NCI-H2029 (cell line): ENCODE measurements around the gene WEE2.

Source experiments
- DNase-seq: peaks from one replicate; lab custom pipeline; 2025; lab: John Stamatoyannopoulos, UW

Gene WEE2

DNA sequence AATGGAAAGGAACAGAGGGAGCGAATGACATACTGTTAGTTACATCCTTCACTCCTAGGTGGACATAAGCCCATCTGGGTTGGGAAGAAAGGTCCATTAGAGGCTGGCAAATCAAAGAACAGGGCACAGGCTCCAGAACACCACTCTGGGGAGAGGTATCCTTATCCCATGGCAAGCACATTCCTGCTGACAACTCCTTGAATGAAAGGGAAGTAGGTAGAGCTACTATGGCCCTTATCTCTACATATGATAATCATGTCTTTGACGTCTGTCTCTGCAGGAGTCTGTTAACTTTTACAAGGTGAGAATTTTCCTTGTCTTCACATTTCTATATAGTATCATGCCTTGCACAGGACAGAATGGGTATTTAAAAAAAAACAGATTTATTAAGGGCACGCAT, 16.6 kb upstream of the WEE2 start:
- no peak for DNase-seq

DNA sequence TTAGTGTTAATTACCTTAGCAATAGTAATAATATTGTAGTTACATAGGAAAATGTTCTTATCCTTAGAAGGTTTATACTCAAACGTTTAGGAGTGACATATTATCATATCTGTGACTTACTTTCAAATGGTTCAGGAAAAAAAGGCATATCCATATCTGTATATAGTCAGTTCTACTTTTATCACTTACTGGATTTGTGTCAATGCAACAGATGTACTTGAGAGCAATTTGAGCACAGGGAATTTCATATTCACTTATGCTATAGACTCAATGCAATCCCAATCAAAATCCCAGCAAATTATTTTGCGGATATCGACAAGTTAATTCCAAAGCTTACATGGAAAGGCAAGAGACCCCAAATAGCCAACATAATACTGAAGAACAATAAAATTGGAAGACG, 16.2 kb upstream of the WEE2 start:
- DNase-seq = no peak

DNA sequence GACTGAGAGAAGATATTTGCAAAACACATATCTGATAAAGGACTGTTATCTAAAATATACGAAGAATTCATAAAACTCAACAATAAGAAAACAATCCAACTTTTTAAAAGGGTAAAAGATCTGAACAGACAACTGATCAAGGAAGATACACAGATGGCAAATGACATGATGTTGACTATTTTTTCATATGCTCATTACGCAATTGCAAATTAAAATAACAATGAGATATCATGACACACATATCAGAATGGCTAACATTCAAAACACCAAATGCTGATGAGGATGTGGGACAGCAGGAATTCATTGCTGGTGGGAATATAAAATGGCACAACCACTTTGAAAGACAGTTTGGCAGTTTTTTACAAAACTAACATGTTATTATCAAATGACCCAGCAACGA, 15.1 kb upstream of the WEE2 start:
- DNase-seq = no peak

DNA sequence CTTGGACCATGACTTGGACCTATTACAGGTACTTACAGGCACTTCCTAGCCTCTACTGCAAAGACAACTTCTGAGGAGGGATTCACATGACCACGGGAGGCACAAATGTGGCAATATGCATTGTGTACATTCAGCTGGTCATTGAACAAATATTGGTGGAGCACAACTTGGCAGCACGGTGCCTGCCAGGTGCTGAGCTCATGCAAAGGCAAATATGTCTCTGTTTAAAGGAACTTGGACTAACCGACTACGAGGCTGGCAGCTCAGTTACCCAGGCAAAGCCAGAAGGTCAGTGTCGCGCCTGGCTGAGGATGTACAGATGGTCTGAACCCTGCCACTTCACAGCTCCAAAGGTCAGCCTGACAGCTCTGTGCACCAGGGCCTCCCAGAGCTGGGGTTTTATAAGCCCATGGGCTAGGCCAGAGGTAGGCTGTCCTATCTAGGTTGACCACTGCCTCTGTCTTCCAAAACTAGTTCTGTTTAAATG, 12.3 kb upstream of the WEE2 start:
- peak; percentile 79 for DNase-seq

DNA sequence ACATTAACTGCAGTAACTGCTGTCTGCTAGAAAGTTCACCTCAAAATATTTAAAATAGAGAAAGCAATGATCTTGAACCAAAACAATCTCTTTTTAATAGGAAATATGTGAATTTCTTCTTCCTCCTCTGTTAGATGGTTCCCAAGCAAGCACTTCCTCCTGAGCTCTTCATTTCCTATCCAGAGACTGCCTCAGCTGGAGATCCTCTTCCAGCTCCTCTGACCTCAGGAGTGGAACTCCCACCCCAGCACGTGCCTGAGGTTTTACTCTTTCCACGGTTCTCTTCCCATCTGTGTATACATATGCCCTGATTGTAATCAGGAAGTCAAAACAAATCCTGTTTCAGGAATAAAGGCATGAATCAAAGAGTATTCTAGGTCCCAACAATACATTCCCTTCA, 11.8 kb upstream of the WEE2 start:
- DNase-seq = no peak

DNA sequence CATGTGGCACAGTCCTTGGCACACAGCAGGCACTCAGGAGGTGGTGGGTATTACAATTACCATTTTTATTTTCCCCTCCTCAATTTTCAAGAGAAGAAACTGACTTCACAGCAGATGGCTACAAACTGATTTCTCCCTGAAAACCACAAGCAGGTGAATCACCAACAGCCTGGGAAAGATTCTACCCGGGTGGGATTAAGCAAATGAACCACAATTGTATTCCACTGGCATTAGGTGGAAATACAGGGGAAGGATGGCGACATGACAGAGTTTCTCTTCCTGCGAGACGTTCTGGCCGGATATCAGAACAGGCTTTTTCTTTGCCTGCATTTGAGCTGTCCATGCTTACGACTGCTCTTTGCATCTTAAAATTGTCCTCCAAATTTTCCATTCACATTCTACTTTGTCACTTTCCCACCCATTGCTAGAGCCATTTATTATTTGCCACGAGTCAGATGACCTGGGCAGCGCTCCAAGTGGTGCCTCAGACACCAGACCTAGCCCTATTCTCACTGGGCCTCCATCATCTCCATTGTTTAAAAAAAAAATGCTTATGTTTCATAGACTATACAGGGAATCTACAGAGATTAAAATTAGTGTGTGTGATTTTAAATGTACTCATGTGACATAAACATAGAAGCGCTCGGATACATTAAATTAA, 10.8 kb upstream of the WEE2 start:
- DNase-seq = no peak

DNA sequence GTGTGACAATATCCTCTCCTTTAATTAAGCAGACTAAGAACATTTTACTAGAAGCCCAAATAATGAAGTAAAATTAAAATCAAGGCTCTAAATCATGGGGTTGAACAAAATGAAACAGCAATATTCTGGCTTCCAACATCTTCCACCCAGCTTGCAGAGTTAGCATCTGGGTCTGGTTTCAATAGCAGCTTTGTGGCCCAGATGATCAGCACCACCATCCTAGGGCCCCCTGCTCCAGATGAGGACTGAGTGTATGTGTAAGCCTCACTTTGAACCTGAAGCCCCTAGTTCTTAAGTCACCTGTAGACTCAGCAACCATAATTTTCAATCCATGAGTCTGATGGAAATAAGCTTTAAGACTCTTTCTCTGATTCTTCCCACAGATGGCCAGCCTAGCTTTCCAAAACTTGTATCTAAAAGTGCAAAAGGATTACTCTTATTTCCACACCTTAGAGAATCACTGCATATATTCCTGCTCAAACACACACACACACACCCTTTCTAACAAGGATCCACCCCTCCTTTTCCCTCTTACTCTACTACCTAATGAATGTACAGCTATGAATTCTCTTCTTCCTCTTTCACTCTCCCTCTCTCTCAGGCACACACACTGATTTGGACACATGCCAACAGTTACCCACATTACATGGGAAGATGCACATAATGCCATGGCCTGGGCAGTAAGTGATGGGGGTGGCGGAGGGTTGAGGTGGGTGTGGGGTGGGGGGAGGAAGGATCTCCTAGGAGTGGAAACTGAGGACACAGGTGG, 9.7 kb upstream of the WEE2 start:
- DNase-seq = peak; percentile 40

DNA sequence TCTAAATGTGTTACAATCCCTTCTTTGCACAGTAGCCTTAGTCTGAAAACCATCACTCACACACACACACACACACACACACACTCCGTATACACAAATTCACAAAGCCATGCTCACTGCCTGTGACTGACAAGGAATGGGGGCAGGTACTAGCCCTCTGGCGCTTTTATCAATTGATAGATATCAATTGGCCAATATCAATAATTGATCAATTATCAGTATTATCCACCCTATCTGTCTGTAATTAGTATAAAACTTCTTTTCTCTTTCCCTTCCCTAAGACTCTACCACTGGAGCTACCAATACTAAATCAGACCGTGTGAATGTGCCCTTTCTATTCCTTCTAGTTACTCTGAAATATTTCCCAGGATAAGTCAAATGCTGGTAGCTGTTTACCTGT, 8.3 kb upstream of the WEE2 start:
- DNase-seq = no peak

DNA sequence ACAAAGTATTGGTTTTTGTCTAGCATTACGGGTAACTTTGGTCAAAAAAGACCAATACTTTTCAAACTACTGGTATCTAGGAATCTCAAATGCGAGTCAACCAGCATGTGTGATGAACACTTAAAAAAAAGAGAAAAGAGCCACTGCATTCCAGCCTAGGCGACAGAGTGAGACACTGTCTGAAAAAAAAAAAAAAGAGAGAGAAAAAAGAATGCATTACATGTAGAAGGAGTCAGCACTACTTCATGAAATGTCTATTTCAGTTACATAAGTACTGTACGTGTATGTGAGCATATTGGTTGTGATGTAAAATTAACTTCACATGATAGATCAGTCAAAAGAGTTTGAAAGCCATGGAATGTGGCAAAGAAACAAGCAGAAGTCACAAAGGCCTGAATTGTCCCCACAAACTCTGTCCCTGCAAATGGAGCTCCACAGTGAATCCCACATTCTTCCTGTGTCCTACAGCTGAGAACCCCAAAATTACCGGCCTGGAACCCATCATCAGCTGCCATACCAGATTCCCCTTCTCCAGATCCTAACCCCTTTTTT, 7.8 kb upstream of the WEE2 start:
- DNase-seq = no peak

DNA sequence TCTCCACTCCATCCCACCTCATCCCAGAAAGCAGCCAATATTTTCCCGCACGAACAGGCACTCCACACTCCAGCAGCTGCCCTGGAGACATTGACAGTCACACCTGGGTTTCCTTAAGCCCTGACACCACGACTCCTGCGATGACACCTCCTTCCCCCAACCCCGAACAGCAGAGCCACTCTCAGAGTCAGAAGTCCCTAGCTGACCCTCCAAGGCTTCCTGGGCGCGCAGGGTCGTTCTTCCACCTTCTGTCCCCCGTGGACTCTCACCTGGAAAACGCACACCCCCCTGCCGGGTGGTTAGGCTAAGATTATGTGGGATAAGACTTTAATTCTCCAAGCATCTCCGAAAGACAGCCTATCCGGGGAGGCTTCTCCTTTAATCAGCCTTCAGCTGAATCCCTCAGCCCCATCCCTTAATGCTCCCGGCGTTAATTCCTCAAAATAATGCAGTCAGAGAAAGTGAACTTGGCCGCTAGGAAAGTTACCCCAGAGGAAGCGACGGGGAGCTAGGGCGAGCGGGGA, 7.2 kb upstream of the WEE2 start:
- no peak for DNase-seq

DNA sequence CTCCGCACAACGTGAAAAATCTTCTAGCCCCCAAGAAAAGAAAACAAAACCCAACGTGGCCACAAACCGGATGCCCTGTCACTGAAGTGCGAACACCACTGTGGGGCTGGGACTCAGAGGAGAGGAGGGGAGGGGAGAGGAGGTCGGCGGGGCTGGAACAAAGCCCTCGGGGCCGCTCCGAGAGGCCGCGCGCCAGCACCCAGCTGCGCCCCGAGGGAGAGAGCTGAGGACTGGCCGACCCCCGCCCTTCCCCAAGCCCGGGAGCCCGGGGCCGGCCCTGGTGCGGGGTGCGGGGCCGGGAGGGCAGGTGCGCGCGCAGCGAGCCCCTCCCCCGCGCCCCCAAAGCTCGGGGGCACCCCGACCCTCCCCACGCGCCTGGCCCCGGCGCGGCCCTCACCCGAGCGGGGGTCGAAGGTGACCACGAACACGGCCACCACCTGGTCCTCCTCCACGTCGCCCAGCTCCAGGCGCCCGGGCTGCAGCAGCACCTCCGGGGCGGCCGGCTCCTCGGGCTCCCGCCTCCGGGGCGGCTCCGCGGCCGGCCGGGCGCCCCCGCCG, 6.6 kb upstream of the WEE2 start:
- DNase-seq = peak; percentile 12

DNA sequence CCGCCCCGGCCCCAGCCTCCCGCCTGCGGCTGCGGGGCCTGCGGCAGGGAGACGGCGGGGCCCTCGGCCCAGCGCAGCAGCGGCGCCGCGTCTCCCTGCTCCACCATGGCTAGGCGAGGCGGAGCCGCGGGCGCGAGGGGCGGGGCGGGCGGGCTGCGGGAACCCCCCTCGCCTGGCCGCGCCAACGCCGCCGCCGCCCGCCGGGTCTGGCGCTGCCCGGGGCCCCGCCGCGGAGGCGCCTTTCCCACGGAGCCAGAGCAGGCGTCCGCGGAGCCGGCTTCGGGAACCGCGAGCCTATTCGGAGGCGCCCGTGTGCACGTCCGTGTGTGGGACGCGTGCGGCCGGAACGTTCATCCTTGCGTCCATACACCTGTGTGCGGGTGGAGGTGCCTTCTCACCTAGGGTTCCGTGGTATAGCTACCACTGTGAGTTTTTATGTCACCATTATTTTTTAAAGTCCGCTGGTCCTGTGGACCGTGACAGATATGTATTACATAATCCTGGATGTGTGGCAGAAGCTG, 6.0 kb upstream of the WEE2 start, which contains the start of gene DENND11:
Gene DENND11, minus strand, starts transcription at position 120 of the 521 bp plus-strand sequence. Its CDS starts 13 bp downstream, at position 107.
- peak; percentile 44 for DNase-seq

DNA sequence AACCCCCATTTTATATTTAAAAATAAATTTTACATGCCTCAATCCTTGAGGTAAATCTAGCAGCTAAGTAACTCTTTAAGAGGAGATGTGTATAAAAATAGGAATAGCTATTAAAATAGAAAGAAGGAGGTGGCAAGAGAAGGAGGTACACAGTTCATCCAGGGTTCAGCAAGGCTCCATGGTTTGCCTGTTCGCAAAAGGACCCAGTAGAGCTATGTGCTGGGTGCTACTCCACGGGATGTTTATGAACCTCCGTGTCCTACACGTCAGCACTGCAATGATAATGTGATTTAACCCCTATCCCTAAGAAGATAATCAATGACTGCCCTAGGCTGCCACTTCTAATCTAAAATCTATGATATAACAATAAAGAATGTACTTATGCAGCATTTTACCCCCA, 5.3 kb upstream of the WEE2 start:
- DNase-seq = no peak

DNA sequence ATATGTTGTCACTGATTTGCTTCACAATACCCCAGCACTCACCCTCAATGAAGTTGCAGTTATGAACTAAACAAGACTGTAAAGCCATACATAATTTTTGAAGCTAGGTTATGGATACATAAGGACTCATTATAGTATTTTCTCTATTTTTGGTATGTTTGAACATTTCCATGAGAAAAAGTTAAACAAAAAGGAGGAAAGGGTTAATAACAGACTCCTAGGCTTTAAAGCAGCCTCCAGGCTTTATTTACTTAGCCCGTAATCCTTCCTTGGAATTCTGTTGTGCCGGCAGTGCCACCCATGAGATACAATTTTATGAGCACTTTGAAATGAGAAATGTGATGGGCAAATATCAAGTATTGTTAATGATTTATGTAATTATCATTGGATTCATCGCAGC, 4.0 kb upstream of the WEE2 start:
- no peak for DNase-seq

DNA sequence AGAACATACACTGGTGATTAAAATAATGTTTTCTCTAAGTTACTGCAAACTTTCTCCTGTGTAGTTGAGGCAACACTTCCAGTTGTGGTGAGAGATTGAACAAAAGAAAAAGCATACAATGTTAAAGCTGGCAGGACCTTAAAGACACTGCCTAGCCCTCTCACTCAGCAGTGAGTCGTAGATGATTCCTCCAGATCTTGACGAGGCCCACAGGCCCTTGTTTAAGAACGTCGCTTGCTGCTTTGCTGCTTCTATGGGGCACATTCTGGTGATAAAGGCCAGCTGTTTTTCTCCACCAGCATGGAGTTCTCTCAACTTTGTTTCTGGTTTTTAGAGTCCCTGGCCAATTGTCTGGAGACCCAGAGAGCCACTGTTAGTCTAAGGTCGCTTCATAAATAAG, 3.4 kb upstream of the WEE2 start:
- DNase-seq = no peak

DNA sequence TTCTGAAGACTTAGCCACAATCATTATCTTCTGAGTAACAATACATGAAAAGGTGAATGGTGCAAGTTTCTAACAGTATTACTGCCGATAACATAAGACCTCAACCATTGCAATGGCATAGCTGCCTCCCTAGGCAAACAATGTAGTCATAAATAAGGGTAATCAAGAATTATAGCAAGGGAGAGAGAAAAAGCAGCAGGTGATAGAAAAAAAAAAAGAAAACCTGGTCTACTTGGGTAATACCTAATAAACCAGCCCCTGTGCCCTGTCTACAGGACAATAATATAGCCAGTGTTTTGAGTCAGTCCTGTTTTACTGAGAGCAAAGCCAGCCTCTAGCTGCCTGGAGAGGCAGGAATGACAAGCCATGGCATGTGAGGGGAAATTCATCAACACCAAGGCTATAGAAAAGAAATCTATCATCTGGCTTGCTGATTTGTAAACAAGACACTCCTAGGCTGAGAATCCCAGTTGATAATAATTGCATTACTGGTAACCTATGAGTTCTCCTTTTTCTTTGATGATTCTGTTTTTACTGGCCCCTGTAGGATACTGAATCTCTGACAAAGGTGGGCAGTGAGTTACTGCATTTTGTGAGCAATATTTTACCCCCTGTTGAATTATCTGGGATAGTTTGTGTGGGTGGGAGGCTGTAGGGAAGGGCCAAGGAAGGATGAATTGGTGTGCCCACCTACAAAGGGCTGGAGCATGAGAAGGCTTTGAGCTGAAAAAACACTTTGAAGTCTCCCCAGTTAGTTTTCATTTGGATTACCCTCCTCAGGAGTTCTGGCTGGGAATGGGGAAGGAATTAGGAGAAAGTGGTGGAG, 1.7 kb upstream of the WEE2 start:
- DNase-seq = no peak

DNA sequence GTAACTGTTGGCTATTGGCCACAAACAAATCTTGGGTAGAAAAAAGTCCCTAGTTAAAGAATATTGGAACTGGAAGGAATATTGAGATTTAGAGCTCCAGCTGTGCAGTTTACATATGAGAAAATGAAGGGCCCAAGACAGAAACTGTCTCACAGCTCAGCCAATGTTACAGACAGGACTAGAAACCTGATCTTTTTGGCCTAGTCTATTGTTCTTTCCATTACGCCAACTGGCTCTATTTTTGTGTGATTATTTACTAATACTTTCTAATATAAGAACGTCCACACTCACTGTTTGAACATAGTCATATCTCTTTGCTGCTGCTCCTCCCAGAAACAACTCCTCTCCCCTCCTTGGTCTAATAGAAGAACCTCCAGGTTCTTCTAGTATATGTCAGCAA, 1.2 kb downstream of the WEE2 start:
- no peak for DNase-seq

DNA sequence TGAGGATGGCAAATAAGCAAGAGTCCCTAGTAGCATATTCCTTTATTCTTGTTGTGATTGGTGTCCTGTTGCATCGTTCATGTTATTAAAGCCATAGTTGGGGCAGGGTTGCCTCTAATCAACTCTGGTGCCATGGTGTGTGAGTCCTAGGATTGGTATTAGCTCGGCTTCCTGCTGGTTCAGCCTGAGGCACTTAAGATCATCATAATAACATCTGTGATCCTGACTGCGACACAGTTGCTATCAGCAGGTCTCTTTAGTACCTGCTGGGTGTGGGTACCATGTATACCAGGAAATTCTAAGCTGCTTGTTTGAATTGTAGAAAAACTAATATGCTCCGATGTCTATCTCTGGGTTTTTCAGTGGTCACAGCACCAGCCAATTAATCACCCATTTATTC, 1.6 kb downstream of the WEE2 start:
- no peak for DNase-seq

DNA sequence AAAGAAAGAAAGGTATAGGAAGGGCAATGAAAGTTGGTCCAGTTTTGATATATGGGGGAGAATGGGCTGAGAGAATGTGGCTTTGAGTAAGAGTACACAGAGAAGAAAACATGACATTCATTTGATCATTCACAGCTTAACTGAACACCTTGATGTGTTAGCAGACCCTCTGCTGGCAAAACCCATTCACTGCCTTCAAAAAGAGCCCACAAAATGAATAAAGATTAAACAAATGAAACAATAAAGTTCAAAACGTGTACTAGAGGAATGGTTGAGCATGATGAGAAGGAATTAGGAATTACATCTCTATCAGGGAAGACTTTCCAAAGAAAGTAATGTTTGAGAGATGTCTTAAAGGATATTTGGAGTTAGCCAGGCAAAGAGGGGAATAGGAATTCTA, 2.1 kb downstream of the WEE2 start:
- no peak for DNase-seq

DNA sequence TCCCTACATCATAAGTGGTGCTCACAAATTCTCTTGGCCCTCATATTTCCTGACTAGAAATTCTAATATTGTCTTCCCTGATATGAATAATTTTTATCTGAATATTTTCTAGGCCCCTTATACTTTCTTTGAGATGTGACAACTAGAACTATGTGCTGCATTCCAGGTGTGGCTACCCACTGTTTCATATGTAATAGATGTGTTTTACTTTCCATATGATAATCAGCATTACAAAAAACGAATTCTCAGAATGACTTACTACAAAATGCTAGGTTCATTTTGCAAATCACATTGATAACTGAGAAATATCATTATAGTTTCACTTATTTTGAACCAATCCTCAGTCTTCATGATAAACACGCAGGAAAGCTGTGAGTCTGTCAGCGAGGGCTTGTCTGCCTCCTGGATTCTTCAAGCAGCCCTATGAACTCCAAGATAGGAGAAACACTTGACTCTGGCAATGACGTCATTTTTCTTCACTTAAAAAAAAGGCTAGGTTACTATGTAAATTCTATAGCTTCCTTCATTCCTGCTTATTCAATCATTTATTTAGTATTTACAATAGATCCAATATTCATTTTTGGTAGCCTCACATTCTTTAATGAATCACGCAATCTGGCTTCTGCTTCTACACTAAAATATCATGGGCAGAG, 4.6 kb downstream of the WEE2 start:
- no peak for DNase-seq

DNA sequence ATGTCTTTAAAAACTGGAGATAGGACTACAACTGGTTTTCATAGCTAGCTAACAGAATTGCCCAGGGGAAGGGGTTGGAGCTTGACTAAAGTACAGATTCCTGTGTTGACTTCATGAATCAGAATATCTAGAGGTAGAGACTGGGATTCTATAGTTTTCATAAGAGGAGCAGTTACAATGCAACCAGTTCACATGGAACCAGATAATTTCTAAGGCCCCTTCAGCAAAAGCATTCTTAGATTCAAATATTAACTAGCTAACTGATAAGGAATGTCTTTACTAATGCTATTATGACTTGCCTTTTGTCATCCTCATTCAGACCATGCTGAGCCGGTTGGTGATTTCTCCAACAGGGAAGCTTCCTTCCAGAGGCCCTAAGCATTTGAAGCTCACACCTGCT, 5.7 kb downstream of the WEE2 start:
- no peak for DNase-seq
